Measurements from ENCODE around the gene USP3. TPM values are rescaled to one million over a fixed set of nuclear protein-coding genes. Genes with fewer than 3 reads are reported as not detected.

The USP3 gene
- total RNA-seq, 2 donors from 2014 or later, result 44.2 to 45.8 TPM

GRCh38 chr15:63502843-63503738, 1.3 kb upstream of the USP3 start:
- no peaks in the 10 kb centered on the region for H3K36me3 ChIP-seq
- no peak for TF ChIP-seq POLR2A (IDR thresholded peaks at IDR 0.05)
- TF ChIP-seq CTCF (IDR thresholded peaks at IDR 0.05), result no peak
- no peak for TF ChIP-seq POLR2AphosphoS5 (IDR thresholded peaks at IDR 0.05)
- intact Hi-C loops (cut with DNase I), result loop anchor here (5.0 kb wide), 1 partner anchor 36 kb away; no protein-coding TSS in a partner anchor
- H3K27me3 ChIP-seq (replicated peaks; ENCODE audit: insufficient read depth), result no peaks in the 10 kb centered on the region
- peak overlapping the region; percentile 91 to 99 for H3K27ac ChIP-seq
- peak overlapping the region; percentile 79 to 91 for H3K4me3 ChIP-seq
- H3K9me3 ChIP-seq, result no peaks in the 10 kb centered on the region
- WGBS, result 49% methylated on average over 34 of the region's 34 CpGs
- DNase-seq (ENCODE audit: low spot score), result peak; percentile 65
- peaks cover 22% of the 10 kb centered on the region for H3K4me1 ChIP-seq (replicated peaks)

GRCh38 chr15:63503739-63504246, 600 bp upstream of the USP3 start:
- no peaks in the 10 kb centered on the region for H3K9me3 ChIP-seq
- no peaks in the 10 kb centered on the region for H3K27me3 ChIP-seq (replicated peaks; ENCODE audit: insufficient read depth)
- peak; percentile 34 for DNase-seq (ENCODE audit: low spot score)
- WGBS, result 3% methylated on average over 28 of the region's 28 CpGs
- TF ChIP-seq POLR2AphosphoS5 (IDR thresholded peaks at IDR 0.05), result no peak
- no peak for TF ChIP-seq CTCF (IDR thresholded peaks at IDR 0.05)
- TF ChIP-seq POLR2A (IDR thresholded peaks at IDR 0.05), result no peak
- peak overlapping the region; percentile 91 to 99 for H3K27ac ChIP-seq
- H3K4me3 ChIP-seq, result peak overlapping the region; percentile 79 to 91
- peaks cover 22% of the 10 kb centered on the region for H3K4me1 ChIP-seq (replicated peaks)
- no peaks in the 10 kb centered on the region for H3K36me3 ChIP-seq
- intact Hi-C loops (cut with DNase I), result loop anchor here (1.0 to 5.0 kb wide), 2 partner anchors 36 to 93 kb away; no protein-coding TSS in a partner anchor

GRCh38 chr15:63504979-63505841, 817 bp downstream of the USP3 start:
- H3K4me3 ChIP-seq, result peak overlapping the region; percentile 79 to 91
- no peaks in the 10 kb centered on the region for H3K27me3 ChIP-seq (replicated peaks; ENCODE audit: insufficient read depth)
- intact Hi-C loops (cut with DNase I), result loop anchor here (1.0 to 5.0 kb wide), 3 partner anchors 38 to 91 kb away; no protein-coding TSS in a partner anchor
- no peaks in the 10 kb centered on the region for H3K9me3 ChIP-seq
- H3K27ac ChIP-seq, result peak overlapping the region; percentile 91 to 99
- H3K4me1 ChIP-seq (replicated peaks), result peaks cover 24% of the 10 kb centered on the region
- peak in 3 of 4 experiments; percentile 12 to 53 (median 33) for TF ChIP-seq CTCF (IDR thresholded peaks at IDR 0.05)
- TF ChIP-seq POLR2AphosphoS5 (IDR thresholded peaks at IDR 0.05), result peak; percentile 56
- TF ChIP-seq POLR2A (IDR thresholded peaks at IDR 0.05), result no peak
- no peaks in the 10 kb centered on the region for H3K36me3 ChIP-seq
- under 1% methylated on average over 62 of the region's 79 CpGs for WGBS
- peak; percentile 79 for DNase-seq (ENCODE audit: low spot score)

- peak overlapping the region; percentile 79 to 91 for H3K4me3 ChIP-seq
- intact Hi-C loops (cut with DNase I), result loop anchor here (5.0 kb wide), 1 partner anchor 46 kb away; no protein-coding TSS in a partner anchor
- 17% methylated on average over 8 of the region's 8 CpGs for WGBS
- H3K27ac ChIP-seq, result peak overlapping the region; percentile 91 to 99
- H3K27me3 ChIP-seq (replicated peaks; ENCODE audit: insufficient read depth), result no peaks in the 10 kb centered on the region
- DNase-seq (ENCODE audit: low spot score), result no peak
- no peaks in the 10 kb centered on the region for H3K36me3 ChIP-seq
- no peak for TF ChIP-seq POLR2AphosphoS5 (IDR thresholded peaks at IDR 0.05)
- no peak for TF ChIP-seq CTCF (IDR thresholded peaks at IDR 0.05)
- TF ChIP-seq POLR2A (IDR thresholded peaks at IDR 0.05), result no peak
- no peaks in the 10 kb centered on the region for H3K9me3 ChIP-seq
- peaks cover 20% of the 10 kb centered on the region for H3K4me1 ChIP-seq (replicated peaks)
Measured at GRCh38 chr15:63505842-63506222, 1.4 kb downstream of the USP3 start.
